Endothelial cell of umbilical vein (primary cell): Measurements from ENCODE around the gene SART3. TPM values are rescaled to one million over a fixed set of nuclear protein-coding genes. Genes with fewer than 3 reads are reported as not detected.
A peak's percentile ranks its signal among the peaks of the same experiment; 100 is the strongest.

Source experiments
- BruUV-seq: library from RNA; stranded (reverse); fragments of 400-500 nt; replicated peaks from 2 replicates; lab custom pipeline; 2021; lab: Mats Ljungman, UMichigan
- CTCF ChIA-PET: fragments of 300-600, 350-600 bp; sonication (Branson Sonifier 250); formaldehyde crosslinking; loops from one replicate; lab custom pipeline; 2021; ENCODE audit warnings: antibody characterized with exemption, inconsistent platforms; lab: Charles Lee
- POLR2A ChIA-PET: fragments of 300-600, 350-600 bp; sonication (Branson Sonifier 250); formaldehyde crosslinking; loops from one replicate; lab custom pipeline; 2021; ENCODE audit warnings: antibody characterized with exemption, inconsistent platforms; lab: Charles Lee
- DNase-seq: peaks from one replicate; pipeline ENCODE4 v3.0.0-alpha.2; 2011; ENCODE audit warnings: low read depth, low spot score
- FAIRE-seq: peaks from 2 replicates; lab custom pipeline; 2011; peaks lifted over from hg19 to GRCh38; lab: Jason Lieb, UNC
- H2AFZ ChIP-seq: 2 replicates; pipeline ENCODE4 v1.6.0; 2012; ENCODE audit warnings: low read depth, low read length, control low read depth, inconsistent platforms
- H3K27ac ChIP-seq: 2 replicates; pipeline ENCODE4 v1.5.1; 2011; ENCODE audit warnings: low read depth, mild to moderate bottlenecking, control low read depth, low read length, moderate library complexity; ENCODE audit not compliant: insufficient read depth
- H3K27me3 ChIP-seq, 2 experiments: 2 replicates each; pipeline versions ENCODE4 v1.6.0 to v1.6.1; 2011; ENCODE audit warnings: low read length in 2 of 2, mixed read lengths in 1 of 2; ENCODE audit not compliant: control insufficient read depth in 2 of 2, insufficient read depth in 2 of 2
- H3K36me3 ChIP-seq, 2 experiments: 2 replicates in 1 of 2; 3 replicates in 1 of 2; pipeline ENCODE4 v1.5.1; 2011; ENCODE audit warnings: low read length in 2 of 2, mild to moderate bottlenecking in 1 of 2, moderate library complexity in 1 of 2; ENCODE audit not compliant: control insufficient read depth in 2 of 2, insufficient read depth in 2 of 2; ENCODE audit errors: extremely low read depth in 1 of 2
- H3K4me1 ChIP-seq: 3 replicates; pipeline ENCODE4 v1.5.1; 2011; ENCODE audit warnings: mild to moderate bottlenecking, low read length; ENCODE audit not compliant: control insufficient read depth, insufficient read depth; ENCODE audit errors: extremely low read depth
- H3K4me2 ChIP-seq: 2 replicates; pipeline ENCODE4 v1.6.1; 2011; ENCODE audit warnings: low read length, control low read depth, mixed read lengths; ENCODE audit not compliant: insufficient read depth
- H3K4me3 ChIP-seq, 3 experiments: fragments of 200-600 bp in 1 of 3; sonication (generic), shearing (Covaris generic) in 1 of 3; replicated peaks in 1 of 3; 2 replicates each; pipeline ENCODE4 v1.5.1; 2011 to 2016; ENCODE audit warnings: control low read depth in 3 of 3, low read length in 3 of 3, mild to moderate bottlenecking in 2 of 3, inconsistent platforms in 1 of 3, low read depth in 1 of 3, moderate library complexity in 1 of 3; ENCODE audit not compliant: insufficient read depth in 1 of 3
- H3K79me2 ChIP-seq: 2 replicates; pipeline ENCODE4 v1.6.0; 2012; ENCODE audit warnings: low read length, inconsistent platforms; ENCODE audit not compliant: control insufficient read depth, insufficient read depth
- H3K9ac ChIP-seq: replicated peaks from 2 replicates; pipeline ENCODE3; 2011; ENCODE audit warnings: low read length, control low read depth; ENCODE audit not compliant: insufficient read depth; ENCODE audit errors: extremely low read depth
- H3K9me1 ChIP-seq: replicated peaks from 3 replicates; pipeline ENCODE4 v1.6.0; 2011; ENCODE audit warnings: mild to moderate bottlenecking, low read length; ENCODE audit not compliant: control insufficient read depth, insufficient read depth; ENCODE audit errors: extremely low read depth
- H3K9me3 ChIP-seq: replicated peaks from 2 replicates; pipeline ENCODE4 v1.5.1; 2012; ENCODE audit warnings: low read length, inconsistent platforms; ENCODE audit not compliant: control insufficient read depth, insufficient read depth
- H4K20me1 ChIP-seq: replicated peaks from 2 replicates; pipeline ENCODE3; 2011; ENCODE audit warnings: mild to moderate bottlenecking, low read length; ENCODE audit not compliant: control insufficient read depth, insufficient read depth; ENCODE audit errors: extremely low read depth
- EZH2 ChIP-seq: IDR thresholded peaks from 2 replicates; pipeline ENCODE4 v1.6.1; 2012; ENCODE audit warnings: borderline replicate concordance, low read depth, mild to moderate bottlenecking, moderate library complexity, low read length, inconsistent platforms; ENCODE audit not compliant: severe bottlenecking
- FOS ChIP-seq: IDR thresholded peaks from 2 replicates; pipeline ENCODE4 v1.6.1; 2011; ENCODE audit warnings: mild to moderate bottlenecking, low read length, moderate library complexity, borderline replicate concordance; ENCODE audit not compliant: insufficient read depth
- GATA2 ChIP-seq: IDR thresholded peaks from 2 replicates; pipeline ENCODE4 v1.7.0; 2011; ENCODE audit warnings: low read depth, mild to moderate bottlenecking, moderate library complexity, mixed read lengths, low read length; ENCODE audit not compliant: insufficient read length, insufficient read depth
- JUN ChIP-seq: IDR thresholded peaks from 2 replicates; pipeline ENCODE4 v1.6.1; 2011; ENCODE audit warnings: borderline replicate concordance, low read depth; ENCODE audit not compliant: insufficient read length, insufficient read depth
- MYC ChIP-seq: IDR thresholded peaks from one replicate; pipeline ENCODE4 v1.6.1; 2011; ENCODE audit warnings: mild to moderate bottlenecking, low read depth, low read length
- POLR2A ChIP-seq: IDR thresholded peaks from 2 replicates; pipeline ENCODE4 v1.6.1; 2012; ENCODE audit warnings: low read depth, mild to moderate bottlenecking, control low read depth, low read length
- POLR2AphosphoS5 ChIP-seq: IDR thresholded peaks from 2 replicates; pipeline ENCODE4 v1.6.1; 2012; ENCODE audit warnings: low read depth, mild to moderate bottlenecking, control low read depth, low read length, moderate library complexity; ENCODE audit not compliant: insufficient read depth
- dilution Hi-C: fragments of 300-500 bp; cut with MboI; formaldehyde crosslinking; loops from one replicate; pipeline ENCODE4 v1.15.0; 2019; ENCODE audit warnings: low sequenced_read_pairs; ENCODE audit not compliant: extremely low pct_ligation_motif_present
- intact Hi-C: fragments of 100-400 bp; cut with micrococcal nuclease; formaldehyde crosslinking; loops from one replicate; pipeline ENCODE4 v1.10.0; 2022
- polyA plus RNA-seq, 4 experiments: library from polyadenylated mRNA; depleted of rRNA in 3 of 4; stranded (reverse) in 3 of 4; unstranded in 1 of 4; fragments of >200 nt; gene quantifications; 2 replicates each; pipeline versions ENCODE4 v1.2.1 to v1.2.3, GENCODE V29; 2011 to 2012; ENCODE audit warnings: missing spikeins in 1 of 4
- total RNA-seq: library from RNA; stranded (reverse); gene quantifications from 2 replicates; pipeline ENCODE4 v1.2.3, GENCODE V29; 2021
- TF ChIP-seq, protein P1 (sequence below): IDR thresholded peaks from 2 replicates; pipeline ENCODE4 v1.6.1; 2011; ENCODE audit not compliant: insufficient read depth, insufficient read length
- TF ChIP-seq, protein P2 (sequence below), 2 donors: IDR thresholded peaks; 1 replicate in 1 of 2; 2 replicates in 1 of 2; pipeline ENCODE4 v1.5.1; 2011; ENCODE audit warnings: low read length in 2 of 2, mild to moderate bottlenecking in 2 of 2, moderate library complexity in 2 of 2, control low read depth in 1 of 2, inconsistent platforms in 1 of 2, low read depth in 1 of 2; ENCODE audit not compliant: insufficient read depth in 1 of 2; ENCODE audit errors: extremely low read depth in 1 of 2

SART3 gene
- total and polyA plus RNA-seq, 2 donors (not counting 3 experiments of a cell fraction or from before 2014, with no cell fraction given), result 13.9 to 50.7 TPM

DNA sequence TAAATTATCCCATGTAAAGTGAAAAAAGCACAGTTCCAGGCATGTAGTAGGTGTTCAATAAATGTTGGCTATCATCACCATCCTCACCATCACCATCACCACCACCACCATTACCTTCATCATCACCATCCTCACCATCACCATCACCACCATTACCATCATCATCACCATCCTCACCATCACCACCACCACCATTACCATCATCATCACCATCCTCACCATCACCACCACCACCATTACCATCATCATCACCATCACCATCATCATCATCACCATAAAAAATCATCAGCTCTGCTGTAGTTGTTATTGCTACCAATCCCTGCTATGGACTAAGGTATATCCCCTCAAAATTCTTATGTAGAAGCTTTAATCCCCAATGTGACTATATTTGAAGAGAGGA is 16.5 kb upstream of the SART3 start:
- dilution Hi-C loops (no loop called here), intact Hi-C loops (no loop called here)
- Histone ChIP-seq H2AFZ (no peak overlapping the region), H3K4me2 (no peak overlapping the region), H3K4me3 (no peak overlapping the region), H4K20me1 (no peaks in the 10 kb centered on the region), H3K4me1 (no peaks in the 10 kb centered on the region), H3K9me3 (no peaks in the 10 kb centered on the region), H3K79me2 (no peaks in the 10 kb centered on the region), H3K36me3 (no peaks in the 10 kb centered on the region), H3K9me1 (no peaks in the 10 kb centered on the region), H3K27me3 (no peaks in the 10 kb centered on the region), H3K9ac (no peak overlapping the region), H3K27ac (no peak overlapping the region)
- no TSS peak for BruUV-seq
- TF ChIP-seq JUN (no peak), GATA2 (no peak), POLR2A (no peak)
- TF ChIP-seq, protein P1, sequence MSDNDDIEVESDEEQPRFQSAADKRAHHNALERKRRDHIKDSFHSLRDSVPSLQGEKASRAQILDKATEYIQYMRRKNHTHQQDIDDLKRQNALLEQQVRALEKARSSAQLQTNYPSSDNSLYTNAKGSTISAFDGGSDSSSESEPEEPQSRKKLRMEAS, result no peak
- peak; percentile 46 for FAIRE-seq
- DNase-seq, result no peak
- ChIA-PET POLR2A (no interaction called here), CTCF (interaction anchor here (2.3 to 2.9 kb wide), 2 partner anchors 40 to 226 kb away, joined by 9 to 12 read pairs; no protein-coding TSS in a partner anchor)

DNA sequence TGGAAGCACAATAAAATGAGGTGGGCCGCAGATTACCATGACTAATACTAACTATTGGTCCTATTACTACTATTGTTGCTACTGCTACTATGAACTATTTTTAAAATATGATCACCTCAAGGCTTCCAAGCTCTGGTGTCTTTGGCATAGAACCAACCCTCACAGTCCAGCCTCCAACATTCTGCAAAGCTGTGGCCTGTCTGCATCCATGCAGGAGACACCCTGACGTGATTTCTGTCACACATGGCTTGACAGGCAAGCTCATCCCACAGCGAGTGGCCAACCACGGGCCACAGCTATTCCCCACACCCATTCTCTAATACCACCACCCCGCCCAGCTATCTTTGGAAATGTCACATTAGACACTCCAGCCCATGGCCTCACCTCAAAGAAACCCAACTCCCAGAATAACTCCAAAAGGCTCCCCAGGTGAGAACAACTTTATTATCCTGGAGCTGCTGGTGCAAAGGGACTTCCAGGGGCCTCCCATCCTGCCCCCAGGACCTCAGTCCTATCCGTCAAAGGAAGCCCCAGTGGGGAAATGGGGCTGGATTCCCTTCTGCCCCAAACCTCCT is 15.8 kb upstream of the SART3 start:
- Histone ChIP-seq H3K9ac (no peak overlapping the region), H4K20me1 (no peaks in the 10 kb centered on the region), H2AFZ (no peak overlapping the region), H3K9me3 (no peaks in the 10 kb centered on the region), H3K27ac (no peak overlapping the region), H3K79me2 (no peaks in the 10 kb centered on the region), H3K4me2 (no peak overlapping the region), H3K27me3 (no peaks in the 10 kb centered on the region), H3K4me1 (no peaks in the 10 kb centered on the region), H3K4me3 (no peak overlapping the region), H3K9me1 (no peaks in the 10 kb centered on the region), H3K36me3 (no peaks in the 10 kb centered on the region)
- POLR2A ChIA-PET, result no interaction called here
- FAIRE-seq (no peak), DNase-seq (no peak)
- CTCF ChIA-PET, result interaction anchor here (0.8 to 2.9 kb wide), 4 partner anchors 8 to 516 kb away, joined by 3 to 12 read pairs (median 6); partner anchors contain the start of gene ALKBH2
- intact Hi-C loops, result no loop called here
- dilution Hi-C loops, result no loop called here
- BruUV-seq, result no TSS peak
- TF ChIP-seq EZH2 (no peak), JUN (no peak), POLR2A (no peak), GATA2 (no peak), POLR2AphosphoS5 (no peak), FOS (no peak), MYC (no peak)
- TF ChIP-seq, protein P1, result no peak
- TF ChIP-seq, protein P2, sequence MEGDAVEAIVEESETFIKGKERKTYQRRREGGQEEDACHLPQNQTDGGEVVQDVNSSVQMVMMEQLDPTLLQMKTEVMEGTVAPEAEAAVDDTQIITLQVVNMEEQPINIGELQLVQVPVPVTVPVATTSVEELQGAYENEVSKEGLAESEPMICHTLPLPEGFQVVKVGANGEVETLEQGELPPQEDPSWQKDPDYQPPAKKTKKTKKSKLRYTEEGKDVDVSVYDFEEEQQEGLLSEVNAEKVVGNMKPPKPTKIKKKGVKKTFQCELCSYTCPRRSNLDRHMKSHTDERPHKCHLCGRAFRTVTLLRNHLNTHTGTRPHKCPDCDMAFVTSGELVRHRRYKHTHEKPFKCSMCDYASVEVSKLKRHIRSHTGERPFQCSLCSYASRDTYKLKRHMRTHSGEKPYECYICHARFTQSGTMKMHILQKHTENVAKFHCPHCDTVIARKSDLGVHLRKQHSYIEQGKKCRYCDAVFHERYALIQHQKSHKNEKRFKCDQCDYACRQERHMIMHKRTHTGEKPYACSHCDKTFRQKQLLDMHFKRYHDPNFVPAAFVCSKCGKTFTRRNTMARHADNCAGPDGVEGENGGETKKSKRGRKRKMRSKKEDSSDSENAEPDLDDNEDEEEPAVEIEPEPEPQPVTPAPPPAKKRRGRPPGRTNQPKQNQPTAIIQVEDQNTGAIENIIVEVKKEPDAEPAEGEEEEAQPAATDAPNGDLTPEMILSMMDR (IDR thresholded peaks at IDR 0.05; ENCODE audit: extremely low read depth in 1 of 2, insufficient read depth in 1 of 2, low read depth in 1 of 2, low read length in 2 of 2), result no peak
